H1 (cell line): ENCODE data around the gene ADARB2. TPM values are rescaled to one million over a fixed set of nuclear protein-coding genes. Genes with fewer than 3 reads are reported as not detected.

Experiments used
- CTCF ChIA-PET: fragments of 300-600 bp; sonication (Branson Sonifier 250); formaldehyde crosslinking; loops from one replicate; lab custom pipeline; 2021; ENCODE audit not compliant: partially characterized antibody; lab: Charles Lee
- POLR2A ChIA-PET: fragments of 300-600 bp; sonication (Branson Sonifier 250); formaldehyde crosslinking; loops from one replicate; lab custom pipeline; 2021; ENCODE audit warnings: inconsistent platforms; ENCODE audit not compliant: partially characterized antibody; lab: Charles Lee
- DNase-seq, 2 experiments: peaks; one replicate each; pipeline versions ENCODE4 v3.0.0 to v3.0.0-alpha.2; 2010 to 2022; ENCODE audit warnings: low spot score in 2 of 2, low read depth in 1 of 2, mixed read lengths in 1 of 2
- FAIRE-seq: peaks from 2 replicates; lab custom pipeline; 2011; peaks lifted over from hg19 to GRCh38; lab: Jason Lieb, UNC
- H2AFZ ChIP-seq: 2 replicates; pipeline ENCODE4 v1.8.1; 2012; ENCODE audit warnings: low read length, inconsistent platforms
- H2AK5ac ChIP-seq: 2 replicates; pipeline ENCODE4 v1.6.1; 2013; ENCODE audit warnings: low read depth, low read length
- H2BK120ac ChIP-seq: replicated peaks from 2 replicates; pipeline ENCODE3; 2013; ENCODE audit warnings: low read depth, low read length, inconsistent platforms
- H2BK12ac ChIP-seq: 2 replicates; pipeline ENCODE4 v1.6.1; 2013; ENCODE audit warnings: low read depth, low read length
- H2BK15ac ChIP-seq: 2 replicates; pipeline ENCODE4 v1.6.1; 2013; ENCODE audit warnings: low read length
- H2BK20ac ChIP-seq: 2 replicates; pipeline ENCODE4 v1.6.1; 2013; ENCODE audit warnings: low read length
- H2BK5ac ChIP-seq: 2 replicates; pipeline ENCODE4 v1.6.1; 2013; ENCODE audit warnings: low read depth, low read length
- H3K14ac ChIP-seq: 2 replicates; pipeline ENCODE4 v1.6.1; 2013; ENCODE audit warnings: inconsistent platforms; ENCODE audit not compliant: insufficient read length
- H3K18ac ChIP-seq: 2 replicates; pipeline ENCODE4 v1.6.1; 2013; ENCODE audit warnings: low read length; ENCODE audit errors: extremely low read depth
- H3K23ac ChIP-seq: 2 replicates; pipeline ENCODE4 v1.6.1; 2013; ENCODE audit warnings: inconsistent platforms; ENCODE audit not compliant: insufficient read length
- H3K23me2 ChIP-seq: 2 replicates; pipeline ENCODE4 v1.6.1; 2013; ENCODE audit warnings: low read depth, low read length
- H3K27ac ChIP-seq: 2 replicates; pipeline ENCODE4 v1.6.1; 2011; ENCODE audit warnings: low read depth, low read length, inconsistent platforms
- H3K27me3 ChIP-seq, 4 experiments: replicated peaks in 1 of 4; 1 replicate in 1 of 4; 2 replicates in 3 of 4; pipeline versions ENCODE4 v1.6.1 to v1.8.1; 2011 to 2013; ENCODE audit warnings: low read length in 3 of 4, mild to moderate bottlenecking in 3 of 4, inconsistent platforms in 2 of 4, mixed read lengths in 2 of 4, moderate library complexity in 1 of 4; ENCODE audit not compliant: control insufficient read depth in 3 of 4, insufficient read depth in 3 of 4; ENCODE audit errors: extremely low read depth in 1 of 4
- H3K36me3 ChIP-seq, 4 experiments: 2 replicates each; pipeline versions ENCODE4 v1.6.1 to v1.8.1; 2011 to 2013; ENCODE audit warnings: mild to moderate bottlenecking in 4 of 4, low read length in 3 of 4, moderate library complexity in 2 of 4, control low read depth in 1 of 4, inconsistent platforms in 1 of 4; ENCODE audit not compliant: insufficient read depth in 4 of 4, control insufficient read depth in 2 of 4
- H3K4ac ChIP-seq: replicated peaks from 2 replicates; pipeline ENCODE3; 2013; ENCODE audit warnings: low read length, low read depth, mixed read lengths, inconsistent platforms; ENCODE audit not compliant: insufficient read length
- H3K4me1 ChIP-seq, 4 experiments: replicated peaks in 1 of 4; 1 replicate in 1 of 4; 2 replicates in 3 of 4; pipeline versions ENCODE4 v1.6.1 to v1.8.1; 2011 to 2013; ENCODE audit warnings: low read length in 3 of 4, inconsistent platforms in 2 of 4, mixed read lengths in 1 of 4; ENCODE audit not compliant: insufficient read depth in 4 of 4, control insufficient read depth in 3 of 4
- H3K4me2 ChIP-seq, 2 experiments: 2 replicates each; pipeline versions ENCODE4 v1.6.1 to v1.8.1; 2011 to 2013; ENCODE audit warnings: low read depth in 2 of 2, low read length in 2 of 2, control low read depth in 1 of 2, inconsistent platforms in 1 of 2, mild to moderate bottlenecking in 1 of 2; ENCODE audit not compliant: insufficient read depth in 1 of 2
- H3K4me3 ChIP-seq, 4 experiments: fragments of 200-600, 300-600 bp in 1 of 4; sonication (generic), shearing (Covaris generic), sonication (Bioruptor Twin) in 1 of 4; 2 replicates each; pipeline versions ENCODE4 v1.5.1 to v1.8.1; 2011 to 2016; ENCODE audit warnings: low read length in 4 of 4, low read depth in 3 of 4, control low read depth in 2 of 4, inconsistent platforms in 2 of 4, mild to moderate bottlenecking in 2 of 4, mixed read lengths in 1 of 4, moderate library complexity in 1 of 4; ENCODE audit not compliant: insufficient read depth in 2 of 4; ENCODE audit errors: extremely low read depth in 1 of 4
- H3K56ac ChIP-seq: replicated peaks from 2 replicates; pipeline ENCODE3; 2013; ENCODE audit warnings: low read depth, mild to moderate bottlenecking, mixed read lengths, low read length, inconsistent platforms; ENCODE audit not compliant: insufficient read length
- H3K79me1 ChIP-seq: 2 replicates; pipeline ENCODE4 v1.6.1; 2013; ENCODE audit warnings: low read depth, low read length, control low read depth
- H3K79me2 ChIP-seq, 2 experiments: 2 replicates each; pipeline versions ENCODE4 v1.6.1 to v1.8.1; 2012 to 2013; ENCODE audit warnings: low read length in 2 of 2, mild to moderate bottlenecking in 2 of 2, inconsistent platforms in 1 of 2; ENCODE audit not compliant: insufficient read depth in 2 of 2, control insufficient read depth in 1 of 2
- H3K9ac ChIP-seq, 4 experiments: replicated peaks in 1 of 4; 1 replicate in 1 of 4; 2 replicates in 3 of 4; pipeline versions ENCODE4 v1.6.1 to v1.8.1; 2011 to 2013; ENCODE audit warnings: low read depth in 3 of 4, low read length in 3 of 4, control low read depth in 2 of 4, mild to moderate bottlenecking in 2 of 4, moderate library complexity in 2 of 4, inconsistent platforms in 1 of 4; ENCODE audit errors: extremely low read depth in 1 of 4
- H3K9me3 ChIP-seq, 2 experiments: 2 replicates each; pipeline versions ENCODE4 v1.6.1 to v1.8.1; 2012 to 2013; ENCODE audit warnings: mild to moderate bottlenecking in 2 of 2, moderate library complexity in 2 of 2, control low read depth in 1 of 2, inconsistent platforms in 1 of 2, low read depth in 1 of 2, low read length in 1 of 2, mixed read lengths in 1 of 2; ENCODE audit not compliant: insufficient read depth in 2 of 2
- H4K20me1 ChIP-seq, 2 experiments: replicated peaks in 1 of 2; 2 replicates each; pipeline versions ENCODE3 to v1.8.1; 2011 to 2013; ENCODE audit warnings: inconsistent platforms in 2 of 2, low read length in 2 of 2, mild to moderate bottlenecking in 1 of 2; ENCODE audit not compliant: insufficient read depth in 2 of 2, control insufficient read depth in 1 of 2
- H4K5ac ChIP-seq: 2 replicates; pipeline ENCODE4 v1.6.1; 2013; ENCODE audit warnings: low read length, low read depth, mixed read lengths, inconsistent platforms; ENCODE audit not compliant: insufficient read length
- H4K8ac ChIP-seq: 2 replicates; pipeline ENCODE4 v1.8.0; 2013; ENCODE audit warnings: mild to moderate bottlenecking, moderate library complexity, low read length, inconsistent platforms; ENCODE audit not compliant: insufficient read depth; ENCODE audit errors: extremely low read depth
- H4K91ac ChIP-seq: replicated peaks from 2 replicates; pipeline ENCODE3; 2013; ENCODE audit warnings: low read length, mixed read lengths, inconsistent platforms; ENCODE audit not compliant: insufficient read length
- ASH2L ChIP-seq: fragments of 200-600, 300-600 bp; sonication (generic); IDR thresholded peaks from one replicate; pipeline ENCODE4 v1.7.1; 2017; ENCODE audit warnings: low read length
- CEBPB ChIP-seq: IDR thresholded peaks from 2 replicates; pipeline ENCODE4 v1.6.1; 2012; ENCODE audit warnings: low read depth, low read length
- CHD1 ChIP-seq: IDR thresholded peaks from 2 replicates; pipeline ENCODE4 v1.6.1; 2012; ENCODE audit warnings: low read depth, low read length, improper control_type of control experiment
- EZH2 ChIP-seq: fragments of 200-600 bp; sonication (generic); IDR thresholded peaks from 2 replicates; pipeline ENCODE4 v1.7.1; 2012; ENCODE audit warnings: low read depth, mild to moderate bottlenecking, moderate library complexity, low read length, inconsistent platforms; ENCODE audit not compliant: severe bottlenecking
- RXRA ChIP-seq: IDR thresholded peaks from 2 replicates; pipeline ENCODE4 v1.6.1; 2011; ENCODE audit warnings: low read depth, mild to moderate bottlenecking, low read length, moderate library complexity; ENCODE audit not compliant: insufficient read depth
- SP1 ChIP-seq: IDR thresholded peaks from 2 replicates; pipeline ENCODE4 v1.6.1; 2011; ENCODE audit warnings: low read depth, low read length
- YY1 ChIP-seq: IDR thresholded peaks from 2 replicates; pipeline ENCODE4 v1.6.1; 2011; ENCODE audit warnings: low read depth, mild to moderate bottlenecking, low read length
- WGBS, 2 experiments: shearing (Covaris generic) in 1 of 2; methylation state at CpG; one replicate each; pipeline versions ENCODE4 v1.1.6 to v1.1.7; 2013 to 2015; ENCODE audit warnings: low lambda C conversion rate in 2 of 2, mixed read lengths in 2 of 2, inconsistent platforms in 1 of 2, low coverage in 1 of 2, missing lambda C conversion rate in 1 of 2; ENCODE audit not compliant: insufficient replicate concordance in 2 of 2, insufficient coverage in 1 of 2, insufficient read length in 1 of 2; ENCODE audit errors: extremely low coverage in 1 of 2, missing lambda C conversion rate in 1 of 2; 5-methylcytosine and 5-hydroxymethylcytosine counted together
- polyA plus RNA-seq, 7 experiments: library from polyadenylated mRNA; depleted of rRNA in 3 of 7; stranded (reverse) in 5 of 7; unstranded in 2 of 7; fragments of >200 nt in 5 of 7; fragments of 200-250 nt in 2 of 7; gene quantifications; 1 replicate in 5 of 7; 2 replicates in 1 of 7; 4 replicates in 1 of 7; pipeline versions ENCODE4 v1.2.1 to v1.2.3, GENCODE V29; 2011 to 2013; ENCODE audit warnings: missing spikeins in 2 of 7, mixed read lengths in 2 of 7
- total RNA-seq: library from RNA; stranded (reverse); fragmentation: NEBNext Ultra II Directional; extraction: Animal tissue kit (Norgen Biotek cat#: 25700); gene quantifications from 2 replicates; pipeline ENCODE4 v1.2.1, GENCODE V29; 2021
- TF ChIP-seq, protein P1 (sequence below): IDR thresholded peaks from 2 replicates; pipeline ENCODE4 v1.6.1; 2011; ENCODE audit warnings: low read length, improper control_type of control experiment

Gene ADARB2
- total and polyA plus RNA-seq, 2 of the 8 experiments (the other 6 are each of a cell fraction or from before 2014, with no cell fraction given), result 2.2 to 2.8 TPM

DNA sequence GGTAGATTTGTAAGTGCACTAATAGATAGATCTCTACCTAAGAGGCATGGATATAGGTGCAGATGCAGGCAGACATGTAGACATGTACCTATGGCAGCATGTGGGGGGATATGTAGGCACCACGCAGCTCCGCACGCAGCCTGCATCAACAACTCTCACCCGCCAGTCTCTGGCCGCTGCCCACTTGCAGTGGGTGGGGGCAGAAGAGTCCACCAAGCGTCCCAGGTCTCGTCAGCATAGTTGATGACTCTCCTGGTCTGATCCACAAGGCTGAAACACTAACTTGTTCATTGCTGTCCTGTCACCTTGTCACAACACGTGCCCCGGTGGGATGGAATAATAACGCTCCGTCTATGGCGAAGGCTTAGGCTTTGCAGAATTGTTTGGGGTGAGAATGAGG, 252.0 kb downstream of the ADARB2 start:
- Histone ChIP-seq H2BK5ac (no peak overlapping the region), H3K4ac (no peak overlapping the region), H3K79me1 (no peaks in the 10 kb centered on the region), H2AK5ac (no peak overlapping the region), H3K4me1 (peaks cover 0 to 10% (median 2%) of the 10 kb centered on the region in 4 experiments; a peak in 3 of 7 replicates), H3K23ac (no peak overlapping the region), H2AFZ (no peak overlapping the region), H4K20me1 (no peaks in the 10 kb centered on the region), H3K23me2 (no peaks in the 10 kb centered on the region), H3K9me3 (no peaks in the 10 kb centered on the region), H3K27ac (no peak overlapping the region), H3K4me2 (no peak overlapping the region), H3K79me2 (no peaks in the 10 kb centered on the region), H3K27me3 (no peaks in the 10 kb centered on the region; a peak in 3 of 7 replicates), H2BK120ac (no peak overlapping the region), H3K14ac (no peak overlapping the region), H2BK20ac (0 out of 2 replicates have a peak overlapping the region, but pooled peaks have one; percentile 21), H3K36me3 (no peaks in the 10 kb centered on the region), H2BK12ac (no peak overlapping the region), H3K56ac (no peak overlapping the region), H3K18ac (no peak overlapping the region), H4K8ac (no peak overlapping the region), H3K4me3 (no peak overlapping the region), H4K5ac (no peak overlapping the region), H2BK15ac (no peak overlapping the region), H3K9ac (no peak overlapping the region), H4K91ac (no peak overlapping the region)
- ChIA-PET POLR2A (no interaction called here), CTCF (interaction anchor here (0.6 kb wide), 1 partner anchor 92 kb away, joined by 4 read pairs; no protein-coding TSS in a partner anchor)
- no peak for DNase-seq
- TF ChIP-seq YY1, result no peak
- no peak for TF ChIP-seq EZH2
- TF ChIP-seq CHD1, result no peak
- TF ChIP-seq SP1, result no peak
- no peak for TF ChIP-seq RXRA
- TF ChIP-seq CEBPB, result no peak
- TF ChIP-seq, protein P1, sequence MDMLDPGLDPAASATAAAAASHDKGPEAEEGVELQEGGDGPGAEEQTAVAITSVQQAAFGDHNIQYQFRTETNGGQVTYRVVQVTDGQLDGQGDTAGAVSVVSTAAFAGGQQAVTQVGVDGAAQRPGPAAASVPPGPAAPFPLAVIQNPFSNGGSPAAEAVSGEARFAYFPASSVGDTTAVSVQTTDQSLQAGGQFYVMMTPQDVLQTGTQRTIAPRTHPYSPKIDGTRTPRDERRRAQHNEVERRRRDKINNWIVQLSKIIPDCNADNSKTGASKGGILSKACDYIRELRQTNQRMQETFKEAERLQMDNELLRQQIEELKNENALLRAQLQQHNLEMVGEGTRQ, result no peak
- no peak for TF ChIP-seq ASH2L
- 93% methylated on average over 12 of the region's 12 CpGs; no CpG with 5 or more reads in 1 of the 2 experiments for WGBS, 2 experiments
- FAIRE-seq, result no peak
